Endothelial cell of umbilical vein (primary cell): ENCODE measurements around the gene SUFU. TPM values are rescaled to one million over a fixed set of nuclear protein-coding genes. Genes with fewer than 3 reads are reported as not detected.

Experiments
- BruUV-seq: library from RNA; stranded (reverse); fragments of 400-500 nt; replicated peaks from 2 replicates; lab custom pipeline; 2021; lab: Mats Ljungman, UMichigan
- CTCF ChIA-PET: fragments of 300-600, 350-600 bp; sonication (Branson Sonifier 250); formaldehyde crosslinking; loops from one replicate; lab custom pipeline; 2021; ENCODE audit warnings: antibody characterized with exemption, inconsistent platforms; lab: Charles Lee
- POLR2A ChIA-PET: fragments of 300-600, 350-600 bp; sonication (Branson Sonifier 250); formaldehyde crosslinking; loops from one replicate; lab custom pipeline; 2021; ENCODE audit warnings: antibody characterized with exemption, inconsistent platforms; lab: Charles Lee
- DNase-seq: peaks from one replicate; pipeline ENCODE4 v3.0.0-alpha.2; 2011; ENCODE audit warnings: low read depth, low spot score
- FAIRE-seq: peaks from 2 replicates; lab custom pipeline; 2011; peaks lifted over from hg19 to GRCh38; lab: Jason Lieb, UNC
- H2AFZ ChIP-seq: 2 replicates; pipeline ENCODE4 v1.6.0; 2012; ENCODE audit warnings: low read depth, low read length, control low read depth, inconsistent platforms
- H3K27ac ChIP-seq: 2 replicates; pipeline ENCODE4 v1.5.1; 2011; ENCODE audit warnings: low read depth, mild to moderate bottlenecking, control low read depth, low read length, moderate library complexity; ENCODE audit not compliant: insufficient read depth
- H3K27me3 ChIP-seq, 2 experiments: 2 replicates each; pipeline versions ENCODE4 v1.6.0 to v1.6.1; 2011; ENCODE audit warnings: low read length in 2 of 2, mixed read lengths in 1 of 2; ENCODE audit not compliant: control insufficient read depth in 2 of 2, insufficient read depth in 2 of 2
- H3K36me3 ChIP-seq, 2 experiments: 2 replicates in 1 of 2; 3 replicates in 1 of 2; pipeline ENCODE4 v1.5.1; 2011; ENCODE audit warnings: low read length in 2 of 2, mild to moderate bottlenecking in 1 of 2, moderate library complexity in 1 of 2; ENCODE audit not compliant: control insufficient read depth in 2 of 2, insufficient read depth in 2 of 2; ENCODE audit errors: extremely low read depth in 1 of 2
- H3K4me1 ChIP-seq: 3 replicates; pipeline ENCODE4 v1.5.1; 2011; ENCODE audit warnings: mild to moderate bottlenecking, low read length; ENCODE audit not compliant: control insufficient read depth, insufficient read depth; ENCODE audit errors: extremely low read depth
- H3K4me2 ChIP-seq: 2 replicates; pipeline ENCODE4 v1.6.1; 2011; ENCODE audit warnings: low read length, control low read depth, mixed read lengths; ENCODE audit not compliant: insufficient read depth
- H3K4me3 ChIP-seq, 3 experiments: fragments of 200-600 bp in 1 of 3; sonication (generic), shearing (Covaris generic) in 1 of 3; replicated peaks in 1 of 3; 2 replicates each; pipeline ENCODE4 v1.5.1; 2011 to 2016; ENCODE audit warnings: control low read depth in 3 of 3, low read length in 3 of 3, mild to moderate bottlenecking in 2 of 3, inconsistent platforms in 1 of 3, low read depth in 1 of 3, moderate library complexity in 1 of 3; ENCODE audit not compliant: insufficient read depth in 1 of 3
- H3K79me2 ChIP-seq: 2 replicates; pipeline ENCODE4 v1.6.0; 2012; ENCODE audit warnings: low read length, inconsistent platforms; ENCODE audit not compliant: control insufficient read depth, insufficient read depth
- H3K9ac ChIP-seq: replicated peaks from 2 replicates; pipeline ENCODE3; 2011; ENCODE audit warnings: low read length, control low read depth; ENCODE audit not compliant: insufficient read depth; ENCODE audit errors: extremely low read depth
- H3K9me1 ChIP-seq: replicated peaks from 3 replicates; pipeline ENCODE4 v1.6.0; 2011; ENCODE audit warnings: mild to moderate bottlenecking, low read length; ENCODE audit not compliant: control insufficient read depth, insufficient read depth; ENCODE audit errors: extremely low read depth
- H3K9me3 ChIP-seq: replicated peaks from 2 replicates; pipeline ENCODE4 v1.5.1; 2012; ENCODE audit warnings: low read length, inconsistent platforms; ENCODE audit not compliant: control insufficient read depth, insufficient read depth
- H4K20me1 ChIP-seq: replicated peaks from 2 replicates; pipeline ENCODE3; 2011; ENCODE audit warnings: mild to moderate bottlenecking, low read length; ENCODE audit not compliant: control insufficient read depth, insufficient read depth; ENCODE audit errors: extremely low read depth
- EZH2 ChIP-seq: IDR thresholded peaks from 2 replicates; pipeline ENCODE4 v1.6.1; 2012; ENCODE audit warnings: borderline replicate concordance, low read depth, mild to moderate bottlenecking, moderate library complexity, low read length, inconsistent platforms; ENCODE audit not compliant: severe bottlenecking
- FOS ChIP-seq: IDR thresholded peaks from 2 replicates; pipeline ENCODE4 v1.6.1; 2011; ENCODE audit warnings: mild to moderate bottlenecking, low read length, moderate library complexity, borderline replicate concordance; ENCODE audit not compliant: insufficient read depth
- GATA2 ChIP-seq: IDR thresholded peaks from 2 replicates; pipeline ENCODE4 v1.7.0; 2011; ENCODE audit warnings: low read depth, mild to moderate bottlenecking, moderate library complexity, mixed read lengths, low read length; ENCODE audit not compliant: insufficient read length, insufficient read depth
- JUN ChIP-seq: IDR thresholded peaks from 2 replicates; pipeline ENCODE4 v1.6.1; 2011; ENCODE audit warnings: borderline replicate concordance, low read depth; ENCODE audit not compliant: insufficient read length, insufficient read depth
- MYC ChIP-seq: IDR thresholded peaks from one replicate; pipeline ENCODE4 v1.6.1; 2011; ENCODE audit warnings: mild to moderate bottlenecking, low read depth, low read length
- POLR2A ChIP-seq: IDR thresholded peaks from 2 replicates; pipeline ENCODE4 v1.6.1; 2012; ENCODE audit warnings: low read depth, mild to moderate bottlenecking, control low read depth, low read length
- POLR2AphosphoS5 ChIP-seq: IDR thresholded peaks from 2 replicates; pipeline ENCODE4 v1.6.1; 2012; ENCODE audit warnings: low read depth, mild to moderate bottlenecking, control low read depth, low read length, moderate library complexity; ENCODE audit not compliant: insufficient read depth
- dilution Hi-C: fragments of 300-500 bp; cut with MboI; formaldehyde crosslinking; loops from one replicate; pipeline ENCODE4 v1.15.0; 2019; ENCODE audit warnings: low sequenced_read_pairs; ENCODE audit not compliant: extremely low pct_ligation_motif_present
- intact Hi-C: fragments of 100-400 bp; cut with micrococcal nuclease; formaldehyde crosslinking; loops from one replicate; pipeline ENCODE4 v1.10.0; 2022
- polyA plus RNA-seq, 4 experiments: library from polyadenylated mRNA; depleted of rRNA in 3 of 4; stranded (reverse) in 3 of 4; unstranded in 1 of 4; fragments of >200 nt; gene quantifications; 2 replicates each; pipeline versions ENCODE4 v1.2.1 to v1.2.3, GENCODE V29; 2011 to 2012; ENCODE audit warnings: missing spikeins in 1 of 4
- total RNA-seq: library from RNA; stranded (reverse); gene quantifications from 2 replicates; pipeline ENCODE4 v1.2.3, GENCODE V29; 2021
- TF ChIP-seq, protein P1 (sequence below), 2 donors: IDR thresholded peaks; 1 replicate in 1 of 2; 2 replicates in 1 of 2; pipeline ENCODE4 v1.5.1; 2011; ENCODE audit warnings: low read length in 2 of 2, mild to moderate bottlenecking in 2 of 2, moderate library complexity in 2 of 2, control low read depth in 1 of 2, inconsistent platforms in 1 of 2, low read depth in 1 of 2; ENCODE audit not compliant: insufficient read depth in 1 of 2; ENCODE audit errors: extremely low read depth in 1 of 2
- TF ChIP-seq, protein P2 (sequence below): IDR thresholded peaks from 2 replicates; pipeline ENCODE4 v1.6.1; 2011; ENCODE audit not compliant: insufficient read depth, insufficient read length

Gene SUFU
- total and polyA plus RNA-seq, 2 donors (not counting 3 experiments of a cell fraction or from before 2014, with no cell fraction given): 10.1 to 16.3 TPM

DNA sequence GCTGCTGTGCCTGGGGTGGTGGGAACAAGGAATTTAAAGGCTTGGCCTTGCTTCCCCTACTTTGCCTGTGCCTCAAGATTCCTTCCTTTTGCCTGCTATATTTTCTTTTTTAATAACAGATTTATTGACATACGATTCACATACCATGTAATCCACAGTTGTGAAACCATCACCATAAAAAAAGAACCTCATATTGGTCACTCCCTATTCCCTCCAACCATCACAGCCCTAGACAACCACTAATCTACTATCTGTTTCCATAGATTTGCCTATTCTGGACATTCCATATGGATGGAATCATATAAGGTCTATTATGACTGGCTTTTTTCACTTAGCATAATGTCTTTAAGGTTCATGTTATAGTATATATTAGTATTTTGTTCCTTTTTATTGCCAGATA lies 81.3 kb downstream of the SUFU start:
- H3K4me3 ChIP-seq: no peak overlapping the region
- no TSS peak for BruUV-seq
- H3K36me3 ChIP-seq: no peaks in the 10 kb centered on the region
- ChIA-PET POLR2A (no interaction called here), CTCF (interaction anchor here (0.9 to 6.6 kb wide), 4 partner anchors 9 to 163 kb away, joined by 4 to 261 read pairs (median 30); partner anchors contain the start of genes ACTR1A and SUFU)
- no peaks in the 10 kb centered on the region for H3K79me2 ChIP-seq
- no peaks in the 10 kb centered on the region for H3K9me3 ChIP-seq
- no peaks in the 10 kb centered on the region for H4K20me1 ChIP-seq
- no peak overlapping the region for H2AFZ ChIP-seq
- FAIRE-seq (no peak), DNase-seq (no peak)
- no peaks in the 10 kb centered on the region for H3K27me3 ChIP-seq
- H3K4me1 ChIP-seq: peaks cover 6% of the 10 kb centered on the region
- H3K4me2 ChIP-seq: no peak overlapping the region
- TF ChIP-seq POLR2A: no peak
- TF ChIP-seq JUN: no peak
- TF ChIP-seq, protein P1, sequence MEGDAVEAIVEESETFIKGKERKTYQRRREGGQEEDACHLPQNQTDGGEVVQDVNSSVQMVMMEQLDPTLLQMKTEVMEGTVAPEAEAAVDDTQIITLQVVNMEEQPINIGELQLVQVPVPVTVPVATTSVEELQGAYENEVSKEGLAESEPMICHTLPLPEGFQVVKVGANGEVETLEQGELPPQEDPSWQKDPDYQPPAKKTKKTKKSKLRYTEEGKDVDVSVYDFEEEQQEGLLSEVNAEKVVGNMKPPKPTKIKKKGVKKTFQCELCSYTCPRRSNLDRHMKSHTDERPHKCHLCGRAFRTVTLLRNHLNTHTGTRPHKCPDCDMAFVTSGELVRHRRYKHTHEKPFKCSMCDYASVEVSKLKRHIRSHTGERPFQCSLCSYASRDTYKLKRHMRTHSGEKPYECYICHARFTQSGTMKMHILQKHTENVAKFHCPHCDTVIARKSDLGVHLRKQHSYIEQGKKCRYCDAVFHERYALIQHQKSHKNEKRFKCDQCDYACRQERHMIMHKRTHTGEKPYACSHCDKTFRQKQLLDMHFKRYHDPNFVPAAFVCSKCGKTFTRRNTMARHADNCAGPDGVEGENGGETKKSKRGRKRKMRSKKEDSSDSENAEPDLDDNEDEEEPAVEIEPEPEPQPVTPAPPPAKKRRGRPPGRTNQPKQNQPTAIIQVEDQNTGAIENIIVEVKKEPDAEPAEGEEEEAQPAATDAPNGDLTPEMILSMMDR (IDR thresholded peaks at IDR 0.05; ENCODE audit: extremely low read depth in 1 of 2, insufficient read depth in 1 of 2, low read depth in 1 of 2, low read length in 2 of 2): no peak
- TF ChIP-seq POLR2AphosphoS5: no peak
- no peak for TF ChIP-seq MYC
- no peak for TF ChIP-seq GATA2
- TF ChIP-seq, protein P2, sequence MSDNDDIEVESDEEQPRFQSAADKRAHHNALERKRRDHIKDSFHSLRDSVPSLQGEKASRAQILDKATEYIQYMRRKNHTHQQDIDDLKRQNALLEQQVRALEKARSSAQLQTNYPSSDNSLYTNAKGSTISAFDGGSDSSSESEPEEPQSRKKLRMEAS: no peak
- TF ChIP-seq FOS: no peak
- no peak for TF ChIP-seq EZH2
- intact Hi-C loops: loop anchor here (10.0 kb wide), 1 partner anchor 420 kb away; no protein-coding TSS in a partner anchor
- H3K27ac ChIP-seq: no peak overlapping the region
- dilution Hi-C loops: no loop called here
- H3K9ac ChIP-seq: no peak overlapping the region
- H3K9me1 ChIP-seq: no peaks in the 10 kb centered on the region
